Caco-2 (cell line): Measurements from ENCODE around the gene HIVEP3. TPM values are rescaled to one million over a fixed set of nuclear protein-coding genes. Genes with fewer than 3 reads are reported as not detected.

Experiments used
- BruUV-seq: library from RNA; stranded (reverse); fragments of 400-500 nt; replicated peaks from 2 replicates; lab custom pipeline; 2021; lab: Mats Ljungman, UMichigan
- CTCF ChIA-PET: fragments of 300-600 bp; sonication (Branson Sonifier 250); formaldehyde crosslinking; loops from one replicate; lab custom pipeline; 2022; ENCODE audit warnings: antibody characterized with exemption; lab: Charles Lee
- POLR2A ChIA-PET: fragments of 300-600 bp; sonication (Branson Sonifier 250); formaldehyde crosslinking; loops from one replicate; lab custom pipeline; 2022; ENCODE audit warnings: antibody characterized with exemption; lab: Charles Lee
- DNase-seq, 2 experiments: peaks; one replicate each; pipeline versions ENCODE4 v3.0.0 to v3.0.0-alpha.2; 2020 to 2022
- H3K27me3 ChIP-seq: replicated peaks from 2 replicates; pipeline ENCODE4 v1.6.0; 2011; ENCODE audit warnings: low read length; ENCODE audit not compliant: control insufficient read depth, insufficient read depth
- H3K36me3 ChIP-seq: 2 replicates; pipeline ENCODE4 v1.5.1; 2011; ENCODE audit warnings: low read length; ENCODE audit not compliant: control insufficient read depth, insufficient read depth
- H3K4me1 ChIP-seq: fragments of 250-450 bp; sonication (Bioruptor Pico); 2 replicates; pipeline ENCODE4 v1.5.1; 2020; ENCODE audit warnings: mild to moderate bottlenecking
- H3K4me3 ChIP-seq: 2 replicates; pipeline ENCODE4 v1.5.1; 2011; ENCODE audit warnings: low read depth, mild to moderate bottlenecking, control low read depth, low read length
- H3K9me3 ChIP-seq: fragments of 250-450 bp; sonication (Bioruptor Pico); 2 replicates; pipeline ENCODE4 v1.5.1; 2020; ENCODE audit warnings: mild to moderate bottlenecking, moderate library complexity
- H3K27ac Mint-ChIP-seq: one replicate; pipeline ENCODE4 v1.8.0; 2022; ENCODE audit warnings: mixed read lengths; ENCODE audit not compliant: unreplicated experiment
- H3K27me3 Mint-ChIP-seq: one replicate; pipeline ENCODE4 v1.8.0; 2022; ENCODE audit warnings: mixed read lengths; ENCODE audit not compliant: insufficient read depth, unreplicated experiment
- H3K36me3 Mint-ChIP-seq: one replicate; pipeline ENCODE4 v1.8.0; 2022; ENCODE audit warnings: mild to moderate bottlenecking, mixed read lengths; ENCODE audit not compliant: insufficient read depth, unreplicated experiment
- H3K4me1 Mint-ChIP-seq: one replicate; pipeline ENCODE4 v1.8.0; 2022; ENCODE audit warnings: low read depth, mixed read lengths; ENCODE audit not compliant: unreplicated experiment
- H3K4me3 Mint-ChIP-seq: one replicate; pipeline ENCODE4 v1.8.0; 2022; ENCODE audit warnings: mild to moderate bottlenecking, moderate library complexity, mixed read lengths; ENCODE audit not compliant: unreplicated experiment
- H3K9me3 Mint-ChIP-seq: one replicate; pipeline ENCODE4 v1.8.0; 2022; ENCODE audit warnings: mixed read lengths; ENCODE audit not compliant: unreplicated experiment
- intact Hi-C: fragments of 100-400 bp; cut with micrococcal nuclease; formaldehyde crosslinking; loops from one replicate; pipeline ENCODE4 v1.10.0; 2022; ENCODE audit not compliant: unreplicated experiment
- total RNA-seq: library from RNA; stranded (reverse); gene quantifications from 2 replicates; pipeline ENCODE4 v1.2.3, GENCODE V29; 2022
- TF ChIP-seq, protein P1 (sequence below), 2 experiments: fragments of 200-600 bp in 1 of 2; IDR thresholded peaks; 1 replicate in 1 of 2; 2 replicates in 1 of 2; pipeline versions ENCODE4 v1.5.1 to v1.8.0; 2011 to 2022; ENCODE audit warnings: antibody characterized with exemption in 1 of 2, control low read depth in 1 of 2, inconsistent platforms in 1 of 2, low read depth in 1 of 2, low read length in 1 of 2, mild to moderate bottlenecking in 1 of 2, moderate library complexity in 1 of 2; ENCODE audit not compliant: insufficient read depth in 1 of 2, severe bottlenecking in 1 of 2, unreplicated experiment in 1 of 2

The HIVEP3 gene
- total RNA-seq, 1 experiment from 2014 or later: 0.25 TPM

- Histone ChIP-seq H3K4me3 (no peak overlapping the region), H3K27me3 (no peaks in the 10 kb centered on the region), H3K4me1 (peaks cover 34% of the 10 kb centered on the region), H3K9me3 (no peaks in the 10 kb centered on the region), H3K36me3 (no peaks in the 10 kb centered on the region)
- intact Hi-C loops: no loop called here
- Mint-ChIP-seq H3K27me3 (no peaks in the 10 kb centered on the region), H3K4me1 (no peaks in the 10 kb centered on the region), H3K27ac (no peak overlapping the region), H3K36me3 (no peaks in the 10 kb centered on the region), H3K4me3 (peak overlapping the region; percentile 58), H3K9me3 (peaks cover 8% of the 10 kb centered on the region)
- no peak for DNase-seq
- no TSS peak for BruUV-seq
- POLR2A ChIA-PET: no interaction called here
- CTCF ChIA-PET: interaction anchor here (0.6 kb wide), 1 partner anchor 133 kb away, joined by 3 read pairs; no protein-coding TSS in a partner anchor
- TF ChIP-seq, protein P1, sequence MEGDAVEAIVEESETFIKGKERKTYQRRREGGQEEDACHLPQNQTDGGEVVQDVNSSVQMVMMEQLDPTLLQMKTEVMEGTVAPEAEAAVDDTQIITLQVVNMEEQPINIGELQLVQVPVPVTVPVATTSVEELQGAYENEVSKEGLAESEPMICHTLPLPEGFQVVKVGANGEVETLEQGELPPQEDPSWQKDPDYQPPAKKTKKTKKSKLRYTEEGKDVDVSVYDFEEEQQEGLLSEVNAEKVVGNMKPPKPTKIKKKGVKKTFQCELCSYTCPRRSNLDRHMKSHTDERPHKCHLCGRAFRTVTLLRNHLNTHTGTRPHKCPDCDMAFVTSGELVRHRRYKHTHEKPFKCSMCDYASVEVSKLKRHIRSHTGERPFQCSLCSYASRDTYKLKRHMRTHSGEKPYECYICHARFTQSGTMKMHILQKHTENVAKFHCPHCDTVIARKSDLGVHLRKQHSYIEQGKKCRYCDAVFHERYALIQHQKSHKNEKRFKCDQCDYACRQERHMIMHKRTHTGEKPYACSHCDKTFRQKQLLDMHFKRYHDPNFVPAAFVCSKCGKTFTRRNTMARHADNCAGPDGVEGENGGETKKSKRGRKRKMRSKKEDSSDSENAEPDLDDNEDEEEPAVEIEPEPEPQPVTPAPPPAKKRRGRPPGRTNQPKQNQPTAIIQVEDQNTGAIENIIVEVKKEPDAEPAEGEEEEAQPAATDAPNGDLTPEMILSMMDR (IDR thresholded peaks at IDR 0.05; ENCODE audit: insufficient read depth in 1 of 2, low read depth in 1 of 2, low read length in 1 of 2, severe bottlenecking in 1 of 2, unreplicated experiment in 1 of 2): no peak
Observed at GRCh38 chr1:41494351-41495209, 424.1 kb downstream of the HIVEP3 start.

GRCh38 chr1:41493626-41494350, 424.9 kb downstream of the HIVEP3 start:
- H3K4me1 Mint-ChIP-seq: no peaks in the 10 kb centered on the region
- Histone ChIP-seq H3K36me3 (no peaks in the 10 kb centered on the region), H3K4me1 (peaks cover 33% of the 10 kb centered on the region), H3K27me3 (no peaks in the 10 kb centered on the region), H3K9me3 (no peaks in the 10 kb centered on the region), H3K4me3 (no peak overlapping the region)
- TF ChIP-seq, protein P1 (IDR thresholded peaks at IDR 0.05; ENCODE audit: insufficient read depth in 1 of 2, low read depth in 1 of 2, low read length in 1 of 2, severe bottlenecking in 1 of 2, unreplicated experiment in 1 of 2): no peak
- peaks cover 10% of the 10 kb centered on the region for H3K9me3 Mint-ChIP-seq
- no peak overlapping the region for H3K27ac Mint-ChIP-seq
- no peak overlapping the region for H3K4me3 Mint-ChIP-seq
- CTCF ChIA-PET: no interaction called here
- POLR2A ChIA-PET: no interaction called here
- no peaks in the 10 kb centered on the region for H3K27me3 Mint-ChIP-seq
- DNase-seq: no peak
- BruUV-seq: no TSS peak
- H3K36me3 Mint-ChIP-seq: no peaks in the 10 kb centered on the region
- intact Hi-C loops: no loop called here

DNA sequence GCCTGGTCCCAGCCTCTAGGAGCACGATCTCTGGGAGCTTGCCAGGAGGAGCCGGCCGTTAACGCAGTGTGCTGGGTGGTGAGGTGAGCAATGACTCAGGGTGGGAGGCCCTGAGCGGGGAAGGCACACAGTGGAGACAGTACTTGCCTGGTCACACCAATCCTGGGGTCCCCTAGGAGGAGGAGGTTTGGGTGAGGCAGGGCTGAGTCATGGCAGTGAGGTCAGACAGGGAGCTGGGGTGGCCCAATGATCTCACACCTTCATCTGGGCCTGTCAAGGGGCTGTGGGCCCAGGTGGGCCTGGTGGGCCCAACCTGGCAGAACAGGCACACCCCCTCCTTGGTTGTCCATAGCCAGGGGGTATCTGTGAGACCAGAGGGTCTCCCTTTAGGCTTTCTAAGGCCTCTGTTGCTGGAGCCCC, 425.6 kb downstream of the HIVEP3 start:
- Mint-ChIP-seq H3K27me3 (no peaks in the 10 kb centered on the region), H3K36me3 (no peaks in the 10 kb centered on the region), H3K4me1 (no peaks in the 10 kb centered on the region), H3K27ac (no peak overlapping the region), H3K9me3 (peaks cover 10% of the 10 kb centered on the region), H3K4me3 (no peak overlapping the region)
- BruUV-seq: no TSS peak
- intact Hi-C loops: no loop called here
- CTCF ChIA-PET: no interaction called here
- no peaks in the 10 kb centered on the region for H3K9me3 ChIP-seq
- H3K27me3 ChIP-seq: no peaks in the 10 kb centered on the region
- peaks cover 30% of the 10 kb centered on the region for H3K4me1 ChIP-seq
- H3K36me3 ChIP-seq: no peaks in the 10 kb centered on the region
- POLR2A ChIA-PET: no interaction called here
- H3K4me3 ChIP-seq: no peak overlapping the region
- TF ChIP-seq, protein P1 (IDR thresholded peaks at IDR 0.05; ENCODE audit: insufficient read depth in 1 of 2, low read depth in 1 of 2, low read length in 1 of 2, severe bottlenecking in 1 of 2, unreplicated experiment in 1 of 2): no peak
- DNase-seq: no peak
